ENCODE data around the gene TEX48.

The TEX48 gene, protein sequence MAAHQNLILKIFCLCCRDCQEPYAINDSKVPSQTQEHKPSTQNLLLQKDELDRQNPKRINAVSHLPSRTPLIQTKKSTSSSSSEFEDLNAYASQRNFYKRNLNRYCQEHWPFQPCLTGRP

DNA sequence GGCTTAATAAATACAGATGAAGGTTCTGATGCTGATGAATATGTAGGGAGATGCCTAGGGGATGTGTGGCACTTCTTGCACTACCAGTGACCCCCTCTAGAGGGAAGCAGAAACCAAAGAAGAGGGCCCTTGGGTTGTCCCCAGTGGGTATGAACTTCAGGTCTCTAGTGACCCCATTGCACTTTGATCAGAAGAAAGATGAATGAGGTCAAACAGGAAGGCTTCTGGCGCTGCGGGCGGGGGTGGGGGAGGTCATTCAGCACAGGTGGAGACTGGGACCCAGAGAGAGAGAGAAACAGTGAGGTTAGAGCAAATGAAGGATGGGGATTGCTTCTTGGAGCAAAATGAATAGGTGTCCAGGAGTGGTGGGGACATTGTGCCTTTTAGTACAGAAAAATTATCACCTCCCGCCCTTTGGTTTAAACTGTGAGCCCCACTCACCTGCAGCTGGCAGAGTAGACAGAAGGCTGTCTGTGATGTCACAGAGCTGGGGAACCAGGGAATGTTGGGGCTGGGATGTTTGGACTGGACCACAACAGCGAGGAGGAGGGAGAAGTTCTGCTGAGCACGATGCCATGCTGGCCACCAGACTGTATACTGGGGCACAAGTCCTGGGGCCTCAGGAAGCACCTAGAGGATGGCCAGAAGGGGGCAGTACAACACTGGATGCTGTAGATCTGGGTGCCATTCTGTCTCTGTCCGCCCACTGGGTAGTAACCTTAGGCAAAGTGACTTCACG, at the start of gene TEX48:
Gene TEX48, minus strand, starts transcription at position 599 of the 739 bp plus-strand sequence. CDS start 10,469 bp downstream, outside the sequence.
- H3K9ac ChIP-seq (ENCODE audit: low read length), result no peak within 1 kb of the TSS
- H3K4me1 ChIP-seq (ENCODE audit: control insufficient read depth, insufficient read depth, low read length), result no peaks in the 10 kb centered on the region
- H3K36me3 ChIP-seq (ENCODE audit: control insufficient read depth, insufficient read depth, low read length), result no peaks in the 10 kb centered on the region
- no peaks in the 10 kb centered on the region for H3K9me3 ChIP-seq (ENCODE audit: control insufficient read depth, insufficient read depth, low read depth, low read length)
- no peak within 1 kb of the TSS for H3K4me3 ChIP-seq (ENCODE audit: low read depth, low read length)
- H3K27ac ChIP-seq (ENCODE audit: low read depth, low read length), result no peak within 1 kb of the TSS
- H3K27me3 ChIP-seq (ENCODE audit: control insufficient read depth, insufficient read depth, low read length), result no peaks in the 10 kb centered on the region; the same call in 1 of the 2 replicates

DNA sequence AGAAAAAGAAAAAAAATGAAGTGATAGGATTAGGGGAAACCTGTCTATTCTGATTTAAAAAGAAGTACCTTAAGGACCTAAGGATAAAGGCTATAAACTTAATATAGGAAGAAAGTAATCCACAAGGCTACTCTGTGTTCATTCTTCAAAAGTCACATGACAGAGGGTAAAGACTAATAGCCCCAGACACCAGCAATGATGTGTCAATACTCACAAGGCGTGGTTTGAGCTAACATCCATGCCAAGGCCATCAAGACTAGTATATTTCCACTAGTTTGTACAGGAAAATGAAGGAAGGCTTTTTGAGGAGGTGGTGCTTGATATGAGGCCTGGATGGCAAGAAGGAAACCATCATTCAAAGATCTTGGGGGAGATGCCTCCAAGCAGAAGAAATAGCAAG, 49.7 kb upstream of the TEX48 start:
- no peak overlapping the region for H3K27ac ChIP-seq (ENCODE audit: low read depth, low read length)
- no peaks in the 10 kb centered on the region for H3K27me3 ChIP-seq (ENCODE audit: control insufficient read depth, insufficient read depth, low read length)

DNA sequence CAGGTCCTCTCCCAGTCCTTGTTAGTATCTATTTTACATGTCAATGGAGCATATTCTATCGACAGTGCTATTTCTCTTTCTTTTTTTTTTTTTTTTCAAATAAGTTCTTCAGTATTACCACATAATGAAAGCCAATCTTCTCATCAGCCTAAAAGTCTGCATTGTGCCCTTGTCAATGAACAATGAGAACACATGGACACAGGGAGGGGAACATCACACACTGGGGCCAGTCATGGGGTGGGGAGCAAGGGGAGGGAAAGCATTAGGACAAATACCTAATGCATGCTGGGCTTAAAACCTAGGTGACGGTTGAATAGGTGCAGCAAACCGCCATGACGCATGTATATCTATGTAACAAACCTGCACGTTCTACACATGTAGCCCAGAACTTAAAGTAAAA, 47.7 kb upstream of the TEX48 start:
- H3K36me3 ChIP-seq (ENCODE audit: control insufficient read depth, insufficient read depth, low read length), result no peaks in the 10 kb centered on the region
- H3K27me3 ChIP-seq (ENCODE audit: control insufficient read depth, insufficient read depth, low read length), result no peaks in the 10 kb centered on the region
- no peaks in the 10 kb centered on the region for H3K4me1 ChIP-seq (ENCODE audit: control insufficient read depth, insufficient read depth, low read length)
- no peak overlapping the region for H3K27ac ChIP-seq (ENCODE audit: low read depth, low read length)
- H3K9me3 ChIP-seq (ENCODE audit: control insufficient read depth, insufficient read depth, low read depth, low read length), result no peaks in the 10 kb centered on the region
- no peak overlapping the region for H3K4me3 ChIP-seq (ENCODE audit: low read depth, low read length)
- no peak overlapping the region for H3K9ac ChIP-seq (ENCODE audit: low read length)

More for the DNA sequence above, 49.7 kb upstream of the TEX48 start:
- Histone ChIP-seq H3K9me3 (ENCODE audit: control insufficient read depth, insufficient read depth, low read depth, low read length) (no peaks in the 10 kb centered on the region), H3K4me1 (ENCODE audit: control insufficient read depth, insufficient read depth, low read length) (no peaks in the 10 kb centered on the region), H3K9ac (ENCODE audit: low read length) (no peak overlapping the region), H3K36me3 (ENCODE audit: control insufficient read depth, insufficient read depth, low read length) (no peaks in the 10 kb centered on the region), H3K4me3 (ENCODE audit: low read depth, low read length) (no peak overlapping the region)

DNA sequence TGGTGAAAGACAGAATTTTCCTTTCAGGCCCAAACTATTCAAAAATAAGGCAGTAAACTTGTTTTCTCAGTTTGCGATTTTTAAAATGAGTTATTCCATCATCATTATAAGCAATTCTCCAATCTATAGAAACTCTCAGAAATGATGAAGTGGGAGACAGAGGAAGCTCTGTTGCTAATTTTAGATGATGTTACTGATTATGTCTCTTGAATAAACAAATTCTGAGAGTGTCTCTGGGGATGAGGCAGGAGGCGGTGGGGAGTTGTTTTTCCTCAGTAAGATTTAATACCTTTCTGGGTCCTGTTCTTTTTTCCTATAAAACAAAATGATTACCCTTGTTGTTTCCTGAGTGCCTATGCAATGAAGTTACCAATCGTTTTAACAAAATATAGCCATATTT, 43.9 kb upstream of the TEX48 start:
- Histone ChIP-seq H3K27me3 (ENCODE audit: control insufficient read depth, insufficient read depth, low read length) (peaks cover 17% of the 10 kb centered on the region; the same call in 1 of the 2 replicates), H3K36me3 (ENCODE audit: control insufficient read depth, insufficient read depth, low read length) (no peaks in the 10 kb centered on the region), H3K9me3 (ENCODE audit: control insufficient read depth, insufficient read depth, low read depth, low read length) (no peaks in the 10 kb centered on the region), H3K27ac (ENCODE audit: low read depth, low read length) (no peak overlapping the region), H3K4me1 (ENCODE audit: control insufficient read depth, insufficient read depth, low read length) (no peaks in the 10 kb centered on the region), H3K4me3 (ENCODE audit: low read depth, low read length) (no peak overlapping the region), H3K9ac (ENCODE audit: low read length) (no peak overlapping the region)

DNA sequence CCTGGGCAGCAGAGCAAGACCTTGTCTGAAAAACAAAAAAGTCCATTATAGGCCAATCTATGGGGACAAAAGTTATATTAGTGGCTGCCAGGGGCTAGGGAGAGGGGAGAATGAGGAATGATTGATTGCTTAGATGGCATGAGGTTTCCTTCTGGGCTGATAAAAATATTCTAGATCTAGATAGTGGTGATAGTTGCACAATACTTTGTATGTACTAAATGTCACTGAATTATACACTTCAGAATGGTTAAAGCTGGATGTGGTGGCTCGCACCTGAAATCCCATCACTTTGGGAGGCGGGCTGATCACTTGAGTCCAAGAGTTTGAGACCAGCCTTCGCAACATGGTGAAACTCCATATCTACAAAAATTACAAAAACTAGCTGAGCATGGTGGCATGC, 42.8 kb upstream of the TEX48 start:
- H3K4me3 ChIP-seq (ENCODE audit: low read depth, low read length), result no peak overlapping the region
- H3K9me3 ChIP-seq (ENCODE audit: control insufficient read depth, insufficient read depth, low read depth, low read length), result no peaks in the 10 kb centered on the region
- H3K27me3 ChIP-seq (ENCODE audit: control insufficient read depth, insufficient read depth, low read length), result peaks cover 26% of the 10 kb centered on the region; the same call in 1 of the 2 replicates
- H3K27ac ChIP-seq (ENCODE audit: low read depth, low read length), result no peak overlapping the region
- H3K9ac ChIP-seq (ENCODE audit: low read length), result no peak overlapping the region
- H3K4me1 ChIP-seq (ENCODE audit: control insufficient read depth, insufficient read depth, low read length), result no peaks in the 10 kb centered on the region
- no peaks in the 10 kb centered on the region for H3K36me3 ChIP-seq (ENCODE audit: control insufficient read depth, insufficient read depth, low read length)

DNA sequence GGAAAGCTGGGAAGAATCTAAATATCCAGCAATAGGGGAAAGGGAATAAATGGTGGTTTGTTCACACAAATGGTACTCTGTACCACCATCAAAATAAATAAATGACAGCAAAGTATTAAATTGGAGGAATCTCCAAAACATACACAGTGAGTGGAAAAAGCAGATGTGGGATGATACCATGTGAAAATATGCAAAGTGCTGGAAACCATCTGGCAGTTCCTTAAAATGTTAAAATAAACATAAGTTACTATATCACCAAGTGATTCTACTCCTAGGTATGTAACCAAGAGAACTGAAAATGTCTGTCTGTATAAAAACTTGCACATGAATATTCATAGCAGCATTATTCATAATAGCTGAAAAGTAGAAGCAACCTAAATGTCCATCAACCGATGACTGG, 41.9 kb upstream of the TEX48 start:
- H3K9ac ChIP-seq (ENCODE audit: low read length), result no peak overlapping the region
- H3K27me3 ChIP-seq (ENCODE audit: control insufficient read depth, insufficient read depth, low read length), result peaks cover 26% of the 10 kb centered on the region; the same call in 1 of the 2 replicates

DNA sequence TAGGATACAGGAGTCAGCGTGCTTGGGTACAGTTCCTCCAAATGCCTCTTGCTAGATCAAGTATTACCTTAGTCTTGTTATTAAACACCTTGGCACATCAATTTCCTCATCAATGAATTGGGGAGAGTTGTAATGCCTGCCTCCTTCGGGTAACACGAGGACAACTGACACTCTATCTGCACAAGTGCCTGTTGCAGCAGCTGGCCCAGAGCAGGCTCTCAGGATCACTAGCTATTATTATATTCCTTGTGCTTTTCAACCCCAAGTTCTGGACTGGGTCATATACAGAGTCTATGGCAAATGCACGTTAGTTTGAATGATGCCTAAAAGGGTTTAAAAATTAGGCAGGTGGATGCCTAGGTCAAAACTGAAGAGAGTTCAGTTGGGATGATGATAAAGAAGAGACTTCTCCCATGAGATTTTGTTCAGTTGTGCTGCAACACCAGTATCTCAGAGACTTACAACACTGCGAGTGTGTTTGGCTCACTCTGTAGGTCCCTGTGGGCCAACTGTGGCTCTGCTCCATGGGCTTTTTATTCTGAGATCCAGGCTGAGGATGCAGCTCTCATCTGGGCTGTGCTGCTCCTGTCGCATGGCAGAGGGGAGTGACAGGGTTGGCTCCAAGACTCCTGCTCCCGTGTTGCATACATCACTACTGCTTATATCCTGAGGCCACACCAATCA, 41.1 kb upstream of the TEX48 start:
- H3K9me3 ChIP-seq (ENCODE audit: control insufficient read depth, insufficient read depth, low read depth, low read length), result no peaks in the 10 kb centered on the region
- no peaks in the 10 kb centered on the region for H3K36me3 ChIP-seq (ENCODE audit: control insufficient read depth, insufficient read depth, low read length)
- no peak overlapping the region for H3K27ac ChIP-seq (ENCODE audit: low read depth, low read length)
- peaks cover 26% of the 10 kb centered on the region; the same call in 1 of the 2 replicates for H3K27me3 ChIP-seq (ENCODE audit: control insufficient read depth, insufficient read depth, low read length)
- H3K4me1 ChIP-seq (ENCODE audit: control insufficient read depth, insufficient read depth, low read length), result no peaks in the 10 kb centered on the region
- H3K4me3 ChIP-seq (ENCODE audit: low read depth, low read length), result no peak overlapping the region
- H3K9ac ChIP-seq (ENCODE audit: low read length), result no peak overlapping the region

More for the DNA sequence above, 41.9 kb upstream of the TEX48 start:
- H3K36me3 ChIP-seq (ENCODE audit: control insufficient read depth, insufficient read depth, low read length), result no peaks in the 10 kb centered on the region
- no peak overlapping the region for H3K27ac ChIP-seq (ENCODE audit: low read depth, low read length)
- no peak overlapping the region for H3K4me3 ChIP-seq (ENCODE audit: low read depth, low read length)
- no peaks in the 10 kb centered on the region for H3K4me1 ChIP-seq (ENCODE audit: control insufficient read depth, insufficient read depth, low read length)
- no peaks in the 10 kb centered on the region for H3K9me3 ChIP-seq (ENCODE audit: control insufficient read depth, insufficient read depth, low read depth, low read length)

DNA sequence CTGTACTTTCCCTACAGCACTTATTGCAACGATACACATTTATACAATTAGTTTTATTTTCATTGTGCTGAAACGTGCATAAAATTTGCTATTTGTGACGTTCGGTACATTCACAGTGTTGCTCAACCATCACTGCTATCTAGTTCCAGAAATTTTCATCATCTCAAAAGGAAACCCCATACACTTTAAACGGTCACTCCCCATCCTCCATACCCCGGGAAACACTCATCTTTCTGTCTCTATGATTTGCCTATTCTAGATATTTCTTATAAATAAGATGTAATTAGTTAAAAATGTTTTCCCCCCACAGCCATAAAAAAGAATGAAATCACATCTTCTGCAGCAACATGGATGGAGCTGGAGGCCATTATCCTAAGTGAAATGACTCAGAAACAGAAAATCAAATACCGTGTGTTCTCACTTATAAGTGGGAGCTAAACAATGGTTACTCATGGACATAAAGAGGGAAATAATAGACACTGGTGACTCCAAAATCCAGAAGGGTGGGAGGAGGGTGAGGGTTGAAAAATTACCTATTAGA, 40.2 kb upstream of the TEX48 start:
- H3K9ac ChIP-seq (ENCODE audit: low read length), result no peak overlapping the region
- no peaks in the 10 kb centered on the region for H3K4me1 ChIP-seq (ENCODE audit: control insufficient read depth, insufficient read depth, low read length)
- peaks cover 3% of the 10 kb centered on the region; the same call in 1 of the 2 replicates for H3K9me3 ChIP-seq (ENCODE audit: control insufficient read depth, insufficient read depth, low read depth, low read length)
- H3K36me3 ChIP-seq (ENCODE audit: control insufficient read depth, insufficient read depth, low read length), result no peaks in the 10 kb centered on the region
- no peak overlapping the region for H3K27ac ChIP-seq (ENCODE audit: low read depth, low read length)
- peaks cover 30% of the 10 kb centered on the region; the same call in 1 of the 2 replicates for H3K27me3 ChIP-seq (ENCODE audit: control insufficient read depth, insufficient read depth, low read length)
- H3K4me3 ChIP-seq (ENCODE audit: low read depth, low read length), result no peak overlapping the region

DNA sequence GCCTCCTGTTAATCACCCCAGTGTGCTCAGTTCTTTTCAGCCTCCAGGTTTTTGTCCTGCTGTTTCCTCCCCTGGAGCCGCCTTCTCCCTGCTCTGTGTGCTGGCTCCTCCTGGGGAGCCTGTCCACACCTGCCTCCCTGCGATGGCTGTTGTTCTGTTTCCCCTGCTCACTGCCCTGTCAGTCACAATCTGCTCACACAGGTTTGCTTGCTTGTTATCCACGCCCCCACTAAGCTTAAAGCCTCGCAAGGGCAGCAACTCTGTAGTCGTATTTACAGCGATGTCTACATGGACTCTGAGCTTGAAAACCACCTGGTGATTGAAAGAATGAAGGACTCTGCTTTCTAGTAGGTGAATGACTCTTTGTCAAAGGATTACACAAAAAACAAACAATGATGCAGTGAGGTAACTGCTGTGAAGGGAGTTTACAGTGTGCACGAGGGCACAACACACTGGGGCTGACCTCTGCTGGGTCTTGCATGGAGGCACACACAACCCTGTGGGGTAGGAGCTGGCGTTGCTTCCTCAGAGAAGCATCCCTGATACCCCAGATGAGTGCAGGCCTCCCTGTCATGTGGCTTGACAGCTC, 39.6 kb upstream of the TEX48 start:
- no peak overlapping the region for H3K4me3 ChIP-seq (ENCODE audit: low read depth, low read length)
- no peak overlapping the region for H3K27ac ChIP-seq (ENCODE audit: low read depth, low read length)
- H3K9ac ChIP-seq (ENCODE audit: low read length), result no peak overlapping the region
- no peaks in the 10 kb centered on the region for H3K4me1 ChIP-seq (ENCODE audit: control insufficient read depth, insufficient read depth, low read length)
- no peaks in the 10 kb centered on the region for H3K36me3 ChIP-seq (ENCODE audit: control insufficient read depth, insufficient read depth, low read length)
- peaks cover 3% of the 10 kb centered on the region; the same call in 1 of the 2 replicates for H3K9me3 ChIP-seq (ENCODE audit: control insufficient read depth, insufficient read depth, low read depth, low read length)
- H3K27me3 ChIP-seq (ENCODE audit: control insufficient read depth, insufficient read depth, low read length), result peaks cover 30% of the 10 kb centered on the region; the same call in 1 of the 2 replicates

DNA sequence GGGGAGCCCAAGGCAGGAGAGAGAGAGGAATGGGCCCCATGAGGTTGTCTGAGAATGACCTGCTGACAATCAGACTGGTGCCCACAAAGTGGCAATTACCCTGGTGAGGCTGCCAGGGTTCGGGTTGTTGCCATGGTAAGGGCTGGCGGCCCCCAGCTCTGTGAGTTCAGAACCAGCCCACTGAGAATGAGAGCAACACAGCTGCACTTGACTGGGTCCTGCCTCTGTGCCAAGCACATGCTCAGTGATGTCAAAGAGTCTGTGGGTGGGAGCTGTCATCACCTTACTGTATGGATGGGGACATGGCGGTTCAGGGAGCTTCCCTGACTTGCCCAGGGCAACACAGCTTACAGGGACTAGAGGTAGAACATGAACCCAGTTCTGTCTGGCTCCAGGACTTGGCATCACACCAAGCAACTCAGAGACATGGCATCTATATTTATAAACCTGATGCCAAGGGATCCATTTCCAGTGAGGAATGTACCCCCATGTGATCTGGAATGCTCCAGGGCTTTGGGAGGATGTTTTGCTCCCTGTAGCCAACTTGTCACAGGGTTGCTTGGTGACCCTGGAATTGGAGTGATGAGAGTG, 38.2 kb upstream of the TEX48 start:
- Histone ChIP-seq H3K36me3 (ENCODE audit: control insufficient read depth, insufficient read depth, low read length) (no peaks in the 10 kb centered on the region), H3K4me3 (ENCODE audit: low read depth, low read length) (no peak overlapping the region), H3K4me1 (ENCODE audit: control insufficient read depth, insufficient read depth, low read length) (no peaks in the 10 kb centered on the region), H3K9me3 (ENCODE audit: control insufficient read depth, insufficient read depth, low read depth, low read length) (peaks cover 5% of the 10 kb centered on the region; the same call in 1 of the 2 replicates), H3K9ac (ENCODE audit: low read length) (no peak overlapping the region), H3K27me3 (ENCODE audit: control insufficient read depth, insufficient read depth, low read length) (peaks cover 30% of the 10 kb centered on the region; the same call in 1 of the 2 replicates), H3K27ac (ENCODE audit: low read depth, low read length) (no peak overlapping the region)
